HepG2 (cell line): ENCODE results near the gene KCNIP4. TPM values are rescaled to one million over a fixed set of nuclear protein-coding genes. Genes with fewer than 3 reads are reported as not detected.
A peak's percentile ranks its signal among the peaks of the same experiment; 100 is the strongest.

Experiments
- ATAC-seq: fragments of 200-7000 bp; cut with Tn5 transposase; 3 replicates; pipeline ENCODE4 v1.9.1; 2020; ENCODE audit warnings: mild to moderate bottlenecking, moderate library complexity
- BruUV-seq: library from RNA; stranded (reverse); fragments of 400-500 nt; replicated peaks from 2 replicates; lab custom pipeline; 2021; lab: Mats Ljungman, UMichigan
- CTCF ChIA-PET: fragments of 300-600 bp; formaldehyde crosslinking; extraction: SDS; loops from one replicate; lab custom pipeline; 2021; ENCODE audit warnings: low total read pairs, inconsistent platforms, low intra/inter-chr PET ratio; lab: Yijun Ruan, JAX
- POLR2A ChIA-PET: fragments of 350-600 bp; sonication (Branson Sonifier 250); formaldehyde crosslinking; loops from one replicate; lab custom pipeline; 2020; ENCODE audit warnings: antibody characterized with exemption, inconsistent platforms; lab: Yijun Ruan, JAX
- DNase-seq: peaks from one replicate; pipeline ENCODE4 v3.0.0-alpha.2; 2015; ENCODE audit warnings: low spot score
- FAIRE-seq: peaks from 3 replicates; lab custom pipeline; 2011; peaks lifted over from hg19 to GRCh38; lab: Jason Lieb, UNC
- H2AFZ ChIP-seq: one replicate; pipeline ENCODE4 v1.6.1; 2011; ENCODE audit warnings: low read length, inconsistent platforms
- H3K27ac ChIP-seq: fragments of 300-600 bp; 3 replicates; pipeline ENCODE4 v1.8.0; 2011; ENCODE audit warnings: mixed run types, mild to moderate bottlenecking, mixed read lengths, low read length, inconsistent platforms; ENCODE audit not compliant: insufficient read depth; ENCODE audit errors: extremely low read length
- H3K27me3 ChIP-seq, 2 experiments: fragments of 200-600 bp in 1 of 2; 2 replicates in 1 of 2; 3 replicates in 1 of 2; pipeline versions ENCODE4 v1.6.0 to v1.8.0; 2011; ENCODE audit warnings: low read length in 2 of 2, mild to moderate bottlenecking in 2 of 2, moderate library complexity in 2 of 2, inconsistent platforms in 1 of 2; ENCODE audit not compliant: insufficient read depth in 2 of 2, control insufficient read depth in 1 of 2
- H3K36me3 ChIP-seq, 2 experiments: fragments of 200-600 bp in 1 of 2; replicated peaks in 1 of 2; 2 replicates in 1 of 2; 3 replicates in 1 of 2; pipeline versions ENCODE4 v1.5.1 to v1.8.0; 2011; ENCODE audit warnings: low read length in 2 of 2, inconsistent platforms in 1 of 2; ENCODE audit not compliant: insufficient read depth in 2 of 2, control insufficient read depth in 1 of 2
- H3K4me1 ChIP-seq: 2 replicates; pipeline ENCODE4 v1.5.1; 2012; ENCODE audit warnings: low read length, inconsistent platforms; ENCODE audit not compliant: insufficient read depth
- H3K4me2 ChIP-seq: 2 replicates; pipeline ENCODE4 v1.6.0; 2011; ENCODE audit warnings: low read depth, low read length, inconsistent platforms
- H3K4me3 ChIP-seq, 3 experiments: fragments of 200-600 bp in 1 of 3; sonication (generic), shearing (Covaris generic) in 1 of 3; replicated peaks in 1 of 3; 2 replicates each; pipeline ENCODE4 v1.5.1; 2011 to 2016; ENCODE audit warnings: low read length in 3 of 3, inconsistent platforms in 2 of 3, low read depth in 2 of 3, mild to moderate bottlenecking in 2 of 3, control low read depth in 1 of 3, mixed read lengths in 1 of 3; ENCODE audit not compliant: insufficient read depth in 1 of 3
- H3K79me2 ChIP-seq: one replicate; pipeline ENCODE4 v1.6.1; 2011; ENCODE audit warnings: low read length, inconsistent platforms; ENCODE audit not compliant: insufficient read depth
- H3K9ac ChIP-seq: 2 replicates; pipeline ENCODE4 v1.6.0; 2011; ENCODE audit warnings: mild to moderate bottlenecking, low read depth, low read length, inconsistent platforms; ENCODE audit not compliant: insufficient read depth
- H3K9me3 ChIP-seq: 2 replicates; pipeline ENCODE4 v1.5.1; 2012; ENCODE audit warnings: mild to moderate bottlenecking, low read length
- H4K20me1 ChIP-seq: 2 replicates; pipeline ENCODE4 v1.6.0; 2011; ENCODE audit warnings: inconsistent platforms, mild to moderate bottlenecking, low read length, moderate library complexity; ENCODE audit not compliant: insufficient read depth
- CEBPB ChIP-seq: IDR thresholded peaks from 2 replicates; pipeline ENCODE4 v1.6.1; 2011; ENCODE audit warnings: low read depth, low read length, improper control_type of control experiment, borderline replicate concordance
- HNF1B ChIP-seq: sonication (generic); formaldehyde crosslinking; IDR thresholded peaks from 2 replicates; pipeline ENCODE4 v1.5.1; 2020; ENCODE audit warnings: mild to moderate bottlenecking, moderate library complexity, missing genetic modification reagents
- MATR3 ChIP-seq: sonication (generic); formaldehyde crosslinking; IDR thresholded peaks from 2 replicates; pipeline ENCODE4 v1.4.0; 2020; ENCODE audit warnings: missing genetic modification reagents
- MEIS2 ChIP-seq: sonication (generic); formaldehyde crosslinking; IDR thresholded peaks from 2 replicates; pipeline ENCODE4 v1.9.0; 2021; ENCODE audit warnings: mild to moderate bottlenecking, missing genetic modification reagents
- MTA1 ChIP-seq: sonication (generic); formaldehyde crosslinking; IDR thresholded peaks from 2 replicates; pipeline ENCODE4 v1.4.0; 2020; ENCODE audit warnings: missing genetic modification reagents, mild to moderate bottlenecking, borderline replicate concordance
- ZHX2 ChIP-seq, 2 experiments: sonication (generic) in 1 of 2; formaldehyde crosslinking in 1 of 2; IDR thresholded peaks; 2 replicates each; pipeline versions ENCODE4 v1.6.1 to v1.9.0; 2014 to 2022; ENCODE audit warnings: antibody characterized with exemption in 1 of 2, borderline replicate concordance in 1 of 2, inconsistent platforms in 1 of 2, low read depth in 1 of 2, missing genetic modification reagents in 1 of 2
- ZNF597 ChIP-seq: sonication (generic); formaldehyde crosslinking; IDR thresholded peaks from 2 replicates; pipeline ENCODE4 v1.5.0; 2020; ENCODE audit warnings: missing genetic modification reagents
- WGBS: methylation state at CpG from one replicate; pipeline ENCODE4 v1.1.6; 2017; ENCODE audit warnings: low lambda C conversion rate; 5-methylcytosine and 5-hydroxymethylcytosine counted together
- in situ Hi-C: cut with HindIII; loops from 2 replicates; pipeline ENCODE4 v1.10.0; 2017; ENCODE audit warnings: low pct_unique_long_range_greater_than_20kb; ENCODE audit not compliant: extremely low pct_ligation_motif_present
- intact Hi-C: fragments of 100-400 bp; cut with micrococcal nuclease; formaldehyde crosslinking; loops from one replicate; pipeline ENCODE4 v1.10.0; 2022; ENCODE audit not compliant: unreplicated experiment
- polyA plus RNA-seq, 8 experiments: library from polyadenylated mRNA; depleted of rRNA in 3 of 8; stranded (reverse) in 7 of 8; unstranded in 1 of 8; fragments of >200 nt; fragmentation: Illumina TruSeq in 4 of 8; extraction: Trizol in 4 of 8; gene quantifications; 2 replicates each; pipeline versions ENCODE4 v1.2.1 to v1.2.3, GENCODE V29; 2011 to 2016; ENCODE audit warnings: low read depth in 4 of 8, missing spikeins in 1 of 8, mixed read lengths in 1 of 8; ENCODE audit not compliant: insufficient read depth in 1 of 8
- total RNA-seq, 5 experiments: library from RNA; depleted of rRNA; stranded (reverse); fragments of >200 nt; fragmentation: Illumina TruSeq; extraction: Trizol; gene quantifications; 2 replicates each; pipeline ENCODE4 v1.2.3, GENCODE V29; 2016; ENCODE audit warnings: low read depth in 1 of 5

The KCNIP4 gene
- total and polyA plus RNA-seq, 2 of the 13 experiments (the other 11 are each of a cell fraction or from before 2014, with no cell fraction given), result 0.09 TPM; not detected in 1

- Histone ChIP-seq H3K27me3 (no peaks in the 10 kb centered on the region), H3K9me3 (peaks cover 27% of the 10 kb centered on the region), H3K36me3 (no peaks in the 10 kb centered on the region), H3K9ac (no peak overlapping the region), H3K4me2 (no peak overlapping the region), H2AFZ (no peak overlapping the region), H3K4me1 (no peaks in the 10 kb centered on the region), H3K27ac (no peak overlapping the region), H3K79me2 (no peaks in the 10 kb centered on the region), H3K4me3 (no peak overlapping the region), H4K20me1 (no peaks in the 10 kb centered on the region)
- no peak for FAIRE-seq
- no TSS peak for BruUV-seq
- 0% methylated on average over 1 of the region's 2 CpGs for WGBS
- ChIA-PET POLR2A (no interaction called here), CTCF (no interaction called here)
- TF ChIP-seq MATR3, result no peak
- TF ChIP-seq MTA1 (CRISPR knock-in tag), result no peak
- TF ChIP-seq ZHX2 (IDR thresholded peaks at IDR 0.05; ENCODE audit: low read depth), result no peak
- TF ChIP-seq ZHX2 (CRISPR knock-in tag; IDR thresholded peaks at IDR 0.05; ENCODE audit: borderline replicate concordance), result no peak
- TF ChIP-seq MEIS2 (CRISPR knock-in tag), result no peak
- peak; percentile 40; the same call in 1 of the 2 replicates for TF ChIP-seq CEBPB
- no peak for TF ChIP-seq HNF1B
- no peak for TF ChIP-seq ZNF597 (CRISPR knock-in tag)
- in situ Hi-C loops (no loop called here), intact Hi-C loops (no loop called here)
- ATAC-seq, result no peak
- no peak for DNase-seq
Measured at GRCh38 chr4:21898101-21898500, 50.5 kb downstream of the KCNIP4 start.
